Neural progenitor cell (in vitro differentiated cells): ENCODE results near the gene MED13L.

Experiments
- CTCF ChIP-seq: fragments of 200-600 bp; sonication (generic); IDR thresholded peaks from 2 replicates; pipeline ENCODE4 v1.5.1; 2017; ENCODE audit warnings: antibody characterized with exemption, mild to moderate bottlenecking
- EZH2phosphoT487 ChIP-seq: fragments of 200-600 bp; sonication (generic); IDR thresholded peaks from 2 replicates; pipeline ENCODE4 v1.6.1; 2017; ENCODE audit warnings: antibody characterized with exemption

GRCh38 chr12:115979851-115980250 lies 297.6 kb downstream of the MED13L start:
- TF ChIP-seq CTCF = no peak
- TF ChIP-seq EZH2phosphoT487 = no peak
